ENCODE data around the gene DNMT3A. TPM values are rescaled to one million over a fixed set of nuclear protein-coding genes. Genes with fewer than 3 reads are reported as not detected.

DNMT3A gene
- total RNA-seq, 4 donors from 2014 or later = 8.0 to 18.0 (median 9.3) TPM

DNA sequence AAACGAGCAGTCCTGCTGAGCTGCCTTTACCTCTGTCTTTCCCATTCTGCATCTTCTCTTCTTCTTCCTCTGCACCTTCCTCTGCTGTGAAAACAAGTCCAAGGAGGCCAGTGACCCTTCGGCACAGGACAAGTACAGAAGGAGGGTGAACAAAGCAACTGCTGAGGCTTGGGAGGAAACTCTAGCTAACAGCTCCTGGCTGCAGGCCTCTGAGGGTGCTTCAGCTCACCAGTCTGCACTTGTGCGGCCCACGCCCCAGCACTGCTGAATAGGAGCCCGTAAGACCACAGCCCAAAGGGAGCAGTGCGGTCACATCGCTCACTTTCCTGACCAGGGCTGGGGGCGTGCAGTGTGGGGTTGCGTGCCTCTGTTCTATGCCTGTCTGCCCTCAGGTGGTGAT is 42.1 kb upstream of the DNMT3A start:
- ATAC-seq (ENCODE audit: low FRiP score) = no peak
- DNase-seq (ENCODE audit: low spot score) = no peak
- TF ChIP-seq, protein P1, sequence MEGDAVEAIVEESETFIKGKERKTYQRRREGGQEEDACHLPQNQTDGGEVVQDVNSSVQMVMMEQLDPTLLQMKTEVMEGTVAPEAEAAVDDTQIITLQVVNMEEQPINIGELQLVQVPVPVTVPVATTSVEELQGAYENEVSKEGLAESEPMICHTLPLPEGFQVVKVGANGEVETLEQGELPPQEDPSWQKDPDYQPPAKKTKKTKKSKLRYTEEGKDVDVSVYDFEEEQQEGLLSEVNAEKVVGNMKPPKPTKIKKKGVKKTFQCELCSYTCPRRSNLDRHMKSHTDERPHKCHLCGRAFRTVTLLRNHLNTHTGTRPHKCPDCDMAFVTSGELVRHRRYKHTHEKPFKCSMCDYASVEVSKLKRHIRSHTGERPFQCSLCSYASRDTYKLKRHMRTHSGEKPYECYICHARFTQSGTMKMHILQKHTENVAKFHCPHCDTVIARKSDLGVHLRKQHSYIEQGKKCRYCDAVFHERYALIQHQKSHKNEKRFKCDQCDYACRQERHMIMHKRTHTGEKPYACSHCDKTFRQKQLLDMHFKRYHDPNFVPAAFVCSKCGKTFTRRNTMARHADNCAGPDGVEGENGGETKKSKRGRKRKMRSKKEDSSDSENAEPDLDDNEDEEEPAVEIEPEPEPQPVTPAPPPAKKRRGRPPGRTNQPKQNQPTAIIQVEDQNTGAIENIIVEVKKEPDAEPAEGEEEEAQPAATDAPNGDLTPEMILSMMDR (IDR thresholded peaks at IDR 0.05) = no peak

- TF ChIP-seq, protein P1 (IDR thresholded peaks at IDR 0.05) = no peak
- no peak for ATAC-seq (ENCODE audit: low FRiP score)
- no peak for DNase-seq (ENCODE audit: low spot score)
These were observed 39.8 kb upstream of the DNMT3A start for GRCh38 chr2:25381502-25381901.

- TF ChIP-seq, protein P1 (IDR thresholded peaks at IDR 0.05) = no peak
- DNase-seq (ENCODE audit: low spot score) (no peak), ATAC-seq (ENCODE audit: low FRiP score) (no peak)
These were observed 39.1 kb upstream of the DNMT3A start for GRCh38 chr2:25380586-25381375.

DNA sequence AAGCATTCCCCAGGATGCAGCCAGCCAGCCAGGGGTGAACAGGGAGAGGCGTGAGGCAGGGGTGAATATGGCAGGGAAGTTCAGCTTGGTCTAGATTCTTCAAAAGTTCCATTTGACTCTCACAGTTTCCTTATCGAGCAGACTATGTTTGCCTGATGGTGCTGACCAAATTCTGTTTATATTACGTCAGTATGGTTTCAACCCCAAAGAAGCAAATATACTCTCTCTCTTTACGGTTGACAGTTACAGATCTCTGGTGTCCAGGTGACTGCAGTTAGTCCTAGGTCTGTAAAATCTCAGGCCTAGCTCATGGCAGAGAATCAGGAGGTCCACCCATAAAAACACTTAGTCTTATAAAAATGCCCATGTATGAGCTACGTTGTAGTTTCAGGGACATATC is 38.3 kb upstream of the DNMT3A start:
- no peak for DNase-seq (ENCODE audit: low spot score)
- TF ChIP-seq, protein P1 (IDR thresholded peaks at IDR 0.05) = no peak
- no peak for ATAC-seq (ENCODE audit: low FRiP score)

DNA sequence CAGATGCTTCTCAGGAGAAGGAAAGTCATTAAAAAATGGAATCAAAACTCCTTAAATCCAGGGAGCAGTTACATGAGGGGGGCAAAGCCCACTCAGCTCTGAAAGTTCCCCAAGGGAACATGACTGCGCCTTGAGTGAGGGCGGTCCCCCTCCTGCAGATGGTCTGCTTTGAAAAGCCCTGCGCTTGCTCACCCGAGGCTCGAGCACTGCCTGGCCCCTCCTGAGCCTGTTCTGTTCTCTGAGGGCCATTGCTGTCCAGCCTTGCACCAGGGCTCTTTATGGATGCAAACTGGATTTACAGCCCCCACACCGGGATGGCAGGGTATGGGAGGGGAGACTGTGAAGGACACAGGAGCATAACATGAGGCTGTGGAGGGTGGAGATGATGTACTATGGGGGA is 37.8 kb upstream of the DNMT3A start:
- DNase-seq (ENCODE audit: low spot score) (no peak), ATAC-seq (ENCODE audit: low FRiP score) (no peak)
- TF ChIP-seq, protein P1 (IDR thresholded peaks at IDR 0.05) = no peak

DNA sequence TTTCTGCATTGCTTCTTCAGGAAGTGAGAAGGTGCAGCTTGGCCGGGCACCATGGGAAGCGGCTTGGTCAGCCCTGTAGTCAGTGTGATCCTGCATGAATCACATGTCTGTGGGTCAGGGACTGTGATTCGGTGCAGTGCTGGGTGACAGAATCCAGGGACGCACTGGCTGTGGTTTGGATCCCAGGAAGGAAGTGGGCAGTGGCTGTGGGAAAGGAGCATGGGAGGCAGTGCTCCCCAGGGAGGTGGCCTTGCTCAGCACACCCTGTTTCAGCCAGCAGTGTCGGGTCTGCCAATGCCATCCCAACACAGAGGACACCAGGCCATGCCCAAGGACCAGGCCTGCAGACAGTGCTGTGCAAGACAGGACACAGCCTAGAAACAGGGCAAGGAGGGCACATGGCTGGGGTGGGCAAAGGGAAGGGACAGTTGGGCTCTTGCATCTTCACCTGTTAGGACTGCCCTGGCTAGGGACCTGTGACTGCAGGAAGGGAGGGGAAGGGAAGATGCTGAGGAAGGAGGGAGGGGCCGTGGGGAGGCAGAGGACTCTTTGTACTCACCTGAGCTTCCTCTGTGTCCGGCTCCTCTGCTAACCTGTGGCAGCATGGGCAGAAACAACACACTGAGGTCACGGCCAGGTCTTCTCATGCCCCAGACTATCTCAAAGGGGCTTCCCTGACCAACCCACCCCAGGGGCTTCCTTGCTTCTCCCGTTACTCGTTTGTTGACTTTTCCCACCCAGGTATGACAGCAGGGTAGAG is 37.2 kb upstream of the DNMT3A start:
- TF ChIP-seq, protein P1 (IDR thresholded peaks at IDR 0.05) = no peak
- ATAC-seq (ENCODE audit: low FRiP score) (no peak), DNase-seq (ENCODE audit: low spot score) (no peak)
